Spleen (tissue), 11 donors: ENCODE measurements around the gene GJA8. TPM values are rescaled to one million over a fixed set of nuclear protein-coding genes. Genes with fewer than 3 reads are reported as not detected.

Experiments used
- DNase-seq: peaks from one replicate; pipeline ENCODE4 v3.0.0-alpha.2; 2020
- H3K27ac ChIP-seq, 8 donors: fragments of 200-600 bp; sonication (generic) in 7 of 8; 1 replicate in 4 of 8; 2 replicates in 4 of 8; pipeline versions ENCODE4 v1.5.0 to v1.8.0; 2016 to 2021; ENCODE audit warnings: inconsistent platforms in 4 of 8, mild to moderate bottlenecking in 4 of 8, moderate library complexity in 1 of 8
- H3K27me3 ChIP-seq, 7 donors: fragments of 200-600 bp; sonication (generic) in 6 of 7; replicated peaks in 1 of 7; 1 replicate in 4 of 7; 2 replicates in 3 of 7; pipeline versions ENCODE4 v1.5.0 to v1.8.0; 2016 to 2021; ENCODE audit warnings: inconsistent platforms in 3 of 7, mild to moderate bottlenecking in 1 of 7
- H3K36me3 ChIP-seq, 6 donors: fragments of 200-600 bp; sonication (generic) in 5 of 6; 1 replicate in 4 of 6; 2 replicates in 2 of 6; pipeline versions ENCODE4 v1.5.0 to v1.8.0; 2016 to 2021; ENCODE audit warnings: inconsistent platforms in 2 of 6
- H3K4me1 ChIP-seq, 6 donors: fragments of 200-600 bp; sonication (generic) in 5 of 6; 1 replicate in 3 of 6; 2 replicates in 3 of 6; pipeline versions ENCODE4 v1.5.0 to v1.8.0; 2016 to 2021; ENCODE audit warnings: inconsistent platforms in 3 of 6
- H3K4me3 ChIP-seq, 8 donors: fragments of 200-600 bp; sonication (generic) in 7 of 8; 1 replicate in 4 of 8; 2 replicates in 4 of 8; pipeline versions ENCODE4 v1.5.0 to v1.8.0; 2016 to 2021; ENCODE audit warnings: inconsistent platforms in 4 of 8, mild to moderate bottlenecking in 4 of 8, moderate library complexity in 2 of 8
- H3K9me3 ChIP-seq, 8 donors: fragments of 200-600 bp; sonication (generic) in 7 of 8; 1 replicate in 4 of 8; 2 replicates in 4 of 8; pipeline versions ENCODE4 v1.5.0 to v1.8.0; 2016 to 2021; ENCODE audit warnings: inconsistent platforms in 4 of 8
- CTCF ChIP-seq, 11 experiments: fragments of 200-600 bp in 7 of 11; fragments of 450-650 bp in 4 of 11; sonication (generic) in 4 of 11; IDR thresholded peaks in 8 of 11; conservative IDR thresholded peaks in 3 of 11; 1 replicate in 7 of 11; 2 replicates in 4 of 11; pipeline versions ENCODE4 v1.4.0 to v1.8.0; 2016 to 2021; ENCODE audit warnings: antibody characterized with exemption in 11 of 11, inconsistent platforms in 4 of 11, mild to moderate bottlenecking in 1 of 11
- POLR2A ChIP-seq, 3 donors: fragments of 450-650 bp; IDR thresholded peaks; one replicate each; pipeline ENCODE4 v1.5.1; 2017; ENCODE audit warnings: antibody characterized with exemption in 3 of 3, mild to moderate bottlenecking in 1 of 3
- POLR2AphosphoS5 ChIP-seq, 3 donors: sonication (generic); formaldehyde crosslinking; IDR thresholded peaks; one replicate each; pipeline ENCODE4 v1.5.1; 2017; ENCODE audit warnings: antibody characterized with exemption in 3 of 3
- WGBS, 5 donors: extraction: QIAGEN DNeasy Blood & Tissue Kit in 3 of 5; methylation state at CpG; one replicate each; pipeline versions ENCODE4 v1.1.5 to v1.1.7; 2013 to 2018; 5-methylcytosine and 5-hydroxymethylcytosine counted together
- intact Hi-C: fragments of 100-400 bp; cut with DNase I; formaldehyde crosslinking; loops from one replicate; pipeline ENCODE4 v1.15.0; 2023; ENCODE audit warnings: low total_unique reads
- polyA plus RNA-seq, 3 donors: library from polyadenylated mRNA; stranded (reverse); fragments of 200-250 nt; gene quantifications; one replicate each; pipeline ENCODE4 v1.2.1, GENCODE V29; 2013
- total RNA-seq, 7 donors: library from RNA; depleted of rRNA in 3 of 7; stranded (reverse); fragments of >200 nt in 3 of 7; fragmentation: NEBNext Ultra II Directional in 4 of 7; extraction: Animal tissue kit (Norgen Biotek cat#: 25700) in 4 of 7; gene quantifications; one replicate each; pipeline versions ENCODE4 v1.1.0 to v1.2.1, GENCODE V29; 2016 to 2021
- donor health status: healthy with polysubstance abuse.
- donor health status: DM: no; HTN: no; CAD: no; lungs with moderate emphysema.
- donor health status: DM: no; HTN: no; CAD: no.
- donor health status: Bipolar disorder and iron deficiency.
- donor health status: healthy.
- donor health status: DM: no; HTN: no; CAD: no.
- donor health status: DM: yes; HTN: yes; CAD: no.

GJA8 gene
- total and polyA plus RNA-seq, 10 donors = not detected

- intact Hi-C loops = loop anchor here (10.0 kb wide), 2 partner anchors 260 to 400 kb away; no protein-coding TSS in a partner anchor
- no peaks in the 10 kb centered on the region for H3K36me3 ChIP-seq
- H3K27me3 ChIP-seq = peaks cover 0 to 23% (median 0%) of the 10 kb centered on the region in 7 donors
- DNase-seq = no peak
- peaks cover 0 to 16% (median 4%) of the 10 kb centered on the region in 6 donors for H3K4me1 ChIP-seq
- no peak overlapping the region for H3K4me3 ChIP-seq
- H3K27ac ChIP-seq = no peak overlapping the region
- no peaks in the 10 kb centered on the region for H3K9me3 ChIP-seq
- no peak for TF ChIP-seq CTCF (IDR thresholded peaks at IDR 0.05 in 8 of 11, conservative IDR thresholded peaks at IDR 0.05 in 3 of 11)
- TF ChIP-seq POLR2AphosphoS5 (IDR thresholded peaks at IDR 0.05) = no peak
- no peak for TF ChIP-seq POLR2A (IDR thresholded peaks at IDR 0.05)
- 76 to 85% (median 82%) methylated on average over 4 of the region's 4 CpGs for WGBS, 5 donors
Measured at GRCh38 chr1:147895123-147895522, 7.5 kb upstream of the GJA8 start.

DNA sequence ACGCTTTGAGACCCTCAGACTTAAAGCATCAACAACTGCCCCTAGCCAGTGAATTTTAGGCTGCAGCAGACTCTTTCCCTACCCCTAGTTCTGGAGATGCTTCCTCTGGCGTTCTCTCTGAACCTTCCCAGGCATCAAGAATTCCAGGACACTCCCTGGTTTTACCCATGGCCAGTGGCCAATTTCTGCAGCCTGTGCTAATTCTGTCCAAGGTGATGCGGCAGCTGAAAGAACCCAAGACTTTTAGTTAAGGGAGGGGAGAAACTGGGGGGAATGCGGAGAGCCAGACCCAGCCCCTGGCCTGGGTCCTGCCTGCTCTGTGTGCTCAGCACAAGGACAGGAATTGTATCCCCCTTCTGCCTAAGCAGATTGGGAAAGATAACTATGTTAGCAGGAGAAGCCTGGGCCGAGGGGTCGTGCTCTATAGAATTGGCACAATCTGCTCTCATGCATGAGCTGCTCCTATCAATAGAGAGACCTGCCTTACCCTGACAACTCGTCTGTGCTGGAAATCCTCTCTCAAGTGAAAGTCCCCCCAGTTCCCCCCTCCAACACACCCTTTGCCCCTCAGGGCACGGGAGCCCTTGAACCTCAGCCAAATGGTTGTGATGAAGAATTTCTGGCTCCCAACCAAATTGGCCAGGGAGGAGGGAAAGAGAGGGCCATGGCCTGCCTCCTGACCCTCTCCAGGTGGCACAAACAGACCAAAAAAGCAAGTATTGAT is 5.4 kb upstream of the GJA8 start:
- Histone ChIP-seq H3K36me3 (no peaks in the 10 kb centered on the region), H3K9me3 (no peaks in the 10 kb centered on the region), H3K4me3 (no peak overlapping the region), H3K4me1 (peaks cover 0 to 12% (median 0%) of the 10 kb centered on the region in 6 donors), H3K27ac (no peak overlapping the region), H3K27me3 (peaks cover 0 to 15% (median 0%) of the 10 kb centered on the region in 7 donors)
- intact Hi-C loops = loop anchor here (10.0 kb wide), 2 partner anchors 262 to 402 kb away; no protein-coding TSS in a partner anchor
- WGBS, 5 donors = 60 to 76% (median 69%) methylated on average over 8 of the region's 8 CpGs
- no peak for DNase-seq
- no peak for TF ChIP-seq POLR2A (IDR thresholded peaks at IDR 0.05)
- no peak for TF ChIP-seq POLR2AphosphoS5 (IDR thresholded peaks at IDR 0.05)
- no peak for TF ChIP-seq CTCF (IDR thresholded peaks at IDR 0.05 in 8 of 11, conservative IDR thresholded peaks at IDR 0.05 in 3 of 11)

- intact Hi-C loops = loop anchor here (10.0 kb wide), 2 partner anchors 263 to 403 kb away; no protein-coding TSS in a partner anchor
- Histone ChIP-seq H3K27ac (no peak overlapping the region), H3K27me3 (peaks cover 0 to 15% (median 0%) of the 10 kb centered on the region in 7 donors), H3K4me3 (no peak overlapping the region), H3K36me3 (no peaks in the 10 kb centered on the region), H3K9me3 (no peaks in the 10 kb centered on the region), H3K4me1 (peaks cover 0 to 9% (median 0%) of the 10 kb centered on the region in 6 donors)
- WGBS, 5 donors = 82 to 87% (median 85%) methylated on average over 4 of the region's 4 CpGs
- no peak for DNase-seq
- TF ChIP-seq CTCF (IDR thresholded peaks at IDR 0.05 in 8 of 11, conservative IDR thresholded peaks at IDR 0.05 in 3 of 11) (no peak), POLR2AphosphoS5 (IDR thresholded peaks at IDR 0.05) (no peak), POLR2A (IDR thresholded peaks at IDR 0.05) (no peak)
Measured at GRCh38 chr1:147897789-147898188, 4.8 kb upstream of the GJA8 start.

DNA sequence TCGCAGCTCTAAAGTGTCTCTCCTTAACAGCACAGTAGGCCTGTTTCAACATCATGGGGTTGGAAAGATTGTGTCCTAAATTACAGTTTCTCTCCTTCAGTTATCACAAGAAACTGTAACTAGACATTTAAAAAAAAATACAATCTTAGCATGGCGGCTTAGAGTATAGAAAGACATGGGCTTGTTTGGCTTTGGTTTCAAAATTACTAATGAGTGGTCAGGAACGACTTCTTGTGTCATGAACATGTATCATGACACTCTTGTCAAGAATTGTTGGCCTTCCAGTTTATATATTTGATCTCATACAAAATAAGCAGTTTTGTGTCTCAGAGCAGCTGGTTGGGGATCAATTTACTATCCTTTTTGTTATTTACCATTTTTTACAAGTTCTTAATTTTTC is 2.1 kb downstream of the GJA8 start:
- Histone ChIP-seq H3K27ac (no peak overlapping the region), H3K27me3 (peaks cover 0 to 12% (median 0%) of the 10 kb centered on the region in 7 donors), H3K9me3 (no peaks in the 10 kb centered on the region), H3K4me3 (no peak overlapping the region), H3K4me1 (no peaks in the 10 kb centered on the region), H3K36me3 (no peaks in the 10 kb centered on the region)
- intact Hi-C loops = no loop called here
- 42 to 65% (median 54%) methylated on average over 3 of the region's 3 CpGs for WGBS, 5 donors
- no peak for TF ChIP-seq CTCF (IDR thresholded peaks at IDR 0.05 in 8 of 11, conservative IDR thresholded peaks at IDR 0.05 in 3 of 11)
- TF ChIP-seq POLR2A (IDR thresholded peaks at IDR 0.05) = no peak
- no peak for TF ChIP-seq POLR2AphosphoS5 (IDR thresholded peaks at IDR 0.05)
- no peak for DNase-seq
